Mesenchymal stem cell (in vitro differentiated cells and primary cell): ENCODE results near the gene NOP9.
A peak's percentile ranks its signal among the peaks of the same experiment; 100 is the strongest.

Experiments used
- DNase-seq: peaks from one replicate; pipeline ENCODE4 v3.0.0-alpha.2; 2013
- H2AFZ ChIP-seq: one replicate; pipeline ENCODE4 v1.6.1; 2013; ENCODE audit warnings: low read depth, mild to moderate bottlenecking, control low read depth, inconsistent platforms, low read length, moderate library complexity
- H2AK5ac ChIP-seq: 2 replicates; pipeline ENCODE4 v1.6.1; 2013; ENCODE audit warnings: low read length, moderate library complexity, mild to moderate bottlenecking, inconsistent platforms; ENCODE audit not compliant: severe bottlenecking
- H2BK120ac ChIP-seq: one replicate; pipeline ENCODE4 v1.6.1; 2013; ENCODE audit warnings: low read depth, mild to moderate bottlenecking, inconsistent platforms, low read length, moderate library complexity
- H2BK12ac ChIP-seq, 2 experiments: one replicate each; pipeline ENCODE4 v1.6.1; 2013; ENCODE audit warnings: inconsistent platforms in 2 of 2, low read length in 2 of 2, mild to moderate bottlenecking in 2 of 2, moderate library complexity in 2 of 2, control low read depth in 1 of 2
- H2BK15ac ChIP-seq: one replicate; pipeline ENCODE4 v1.6.1; 2013; ENCODE audit warnings: mild to moderate bottlenecking, low read depth, inconsistent platforms; ENCODE audit not compliant: poor library complexity, severe bottlenecking
- H2BK5ac ChIP-seq: 2 replicates; pipeline ENCODE4 v1.6.1; 2013; ENCODE audit warnings: low read depth, mild to moderate bottlenecking, low read length, control low read depth, inconsistent platforms; ENCODE audit not compliant: poor library complexity, severe bottlenecking
- H3K14ac ChIP-seq, 2 experiments: one replicate each; pipeline ENCODE4 v1.6.1; 2013; ENCODE audit warnings: inconsistent platforms in 2 of 2, low read length in 2 of 2, control low read depth in 1 of 2, mild to moderate bottlenecking in 1 of 2, moderate library complexity in 1 of 2
- H3K18ac ChIP-seq, 2 experiments: one replicate each; pipeline ENCODE4 v1.6.1; 2013; ENCODE audit warnings: inconsistent platforms in 2 of 2, low read length in 2 of 2, control low read depth in 1 of 2, low read depth in 1 of 2, mild to moderate bottlenecking in 1 of 2
- H3K23ac ChIP-seq, 2 experiments: one replicate each; pipeline ENCODE4 v1.6.1; 2013; ENCODE audit warnings: inconsistent platforms in 2 of 2, low read length in 2 of 2, mild to moderate bottlenecking in 2 of 2, moderate library complexity in 2 of 2, control low read depth in 1 of 2
- H3K27ac ChIP-seq: 2 replicates; pipeline ENCODE4 v1.5.1; 2013; ENCODE audit warnings: mild to moderate bottlenecking, moderate library complexity, low read length, control low read depth, inconsistent platforms; ENCODE audit not compliant: poor library complexity, severe bottlenecking
- H3K27me3 ChIP-seq, 2 experiments: 2 replicates each; pipeline versions ENCODE4 v1.6.1 to v1.7.0; 2013; ENCODE audit warnings: low read length in 2 of 2, mild to moderate bottlenecking in 2 of 2, moderate library complexity in 2 of 2, control low read depth in 1 of 2, inconsistent platforms in 1 of 2; ENCODE audit not compliant: control insufficient read depth in 1 of 2, insufficient read depth in 1 of 2
- H3K36me3 ChIP-seq, 2 experiments: 2 replicates each; pipeline versions ENCODE4 v1.6.1 to v1.7.0; 2013; ENCODE audit warnings: low read length in 2 of 2, control low read depth in 1 of 2, inconsistent platforms in 1 of 2, low read depth in 1 of 2, mild to moderate bottlenecking in 1 of 2; ENCODE audit not compliant: insufficient read depth in 2 of 2, control insufficient read depth in 1 of 2
- H3K4ac ChIP-seq, 2 experiments: one replicate each; pipeline ENCODE4 v1.6.1; 2013; ENCODE audit warnings: inconsistent platforms in 2 of 2, low read length in 2 of 2, mild to moderate bottlenecking in 2 of 2, moderate library complexity in 2 of 2, control low read depth in 1 of 2, low read depth in 1 of 2
- H3K4me1 ChIP-seq: 2 replicates; pipeline ENCODE4 v1.6.1; 2013; ENCODE audit warnings: low read depth, low read length, control low read depth; ENCODE audit not compliant: control insufficient read depth, insufficient read depth
- H3K4me2 ChIP-seq: 2 replicates; pipeline ENCODE4 v1.6.1; 2013; ENCODE audit warnings: low read length, mild to moderate bottlenecking, inconsistent platforms; ENCODE audit not compliant: poor library complexity, severe bottlenecking
- H3K4me3 ChIP-seq, 2 experiments: 2 replicates each; pipeline versions ENCODE4 v1.5.1 to v1.7.0; 2013; ENCODE audit warnings: low read length in 2 of 2, mild to moderate bottlenecking in 2 of 2, control low read depth in 1 of 2, low read depth in 1 of 2; ENCODE audit not compliant: insufficient read depth in 1 of 2
- H3K79me1 ChIP-seq: replicated peaks from 2 replicates; pipeline ENCODE4 v1.6.1; 2013; ENCODE audit warnings: mild to moderate bottlenecking, control low read depth, low read length, inconsistent platforms; ENCODE audit not compliant: poor library complexity, severe bottlenecking
- H3K9ac ChIP-seq: 2 replicates; pipeline ENCODE4 v1.7.0; 2013; ENCODE audit warnings: mild to moderate bottlenecking, low read length, moderate library complexity
- H3K9me3 ChIP-seq: 2 replicates; pipeline ENCODE4 v1.7.0; 2013; ENCODE audit warnings: mild to moderate bottlenecking, low read length; ENCODE audit not compliant: control insufficient read depth
- H4K8ac ChIP-seq: one replicate; pipeline ENCODE4 v1.6.1; 2013; ENCODE audit warnings: inconsistent platforms, mild to moderate bottlenecking, low read length, moderate library complexity
- H4K91ac ChIP-seq: one replicate; pipeline ENCODE4 v1.6.1; 2013; ENCODE audit warnings: mild to moderate bottlenecking, low read length, inconsistent platforms
- WGBS: methylation state at CpG from one replicate; pipeline ENCODE4 v1.1.7; 2013; ENCODE audit warnings: mixed read lengths; 5-methylcytosine and 5-hydroxymethylcytosine counted together

The NOP9 gene

DNA sequence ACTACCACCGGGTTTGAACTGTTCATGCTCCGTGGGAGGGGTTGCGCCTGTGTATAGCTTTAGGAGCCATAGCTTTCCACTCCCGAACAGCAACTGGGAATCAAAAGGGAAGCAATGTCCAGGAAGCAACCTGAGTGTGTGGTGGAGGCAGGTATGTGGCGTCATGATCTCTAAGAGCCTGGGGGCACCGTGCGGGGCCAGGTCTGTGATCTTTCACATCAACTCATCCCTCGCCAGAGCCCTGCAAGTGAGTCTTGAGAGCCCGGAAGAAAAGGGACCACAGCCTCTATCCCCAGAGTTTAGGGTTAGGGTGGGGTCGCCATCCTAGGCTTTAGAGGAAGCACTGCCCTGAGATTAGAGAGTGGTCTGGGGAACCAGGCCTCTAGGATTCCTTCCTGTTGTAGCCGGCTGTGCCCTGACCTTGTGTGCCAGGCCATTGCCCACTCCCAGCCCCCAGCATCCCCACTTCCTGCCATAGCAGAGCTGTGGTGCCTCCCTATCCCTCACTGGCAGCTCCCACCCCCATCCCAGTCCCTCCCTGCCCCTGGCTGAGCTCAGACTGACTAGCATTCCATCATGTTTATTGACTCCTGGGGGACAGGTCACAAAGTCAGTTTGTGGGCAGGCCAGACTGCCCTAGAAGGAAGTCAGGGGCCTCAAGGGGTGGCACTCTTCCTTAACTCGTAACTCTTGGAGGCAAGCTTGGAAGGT, 36.0 kb downstream of the NOP9 start:
- Histone ChIP-seq H4K8ac (no peak overlapping the region), H3K9me3 (no peaks in the 10 kb centered on the region), H3K23ac (no peak overlapping the region), H2BK5ac (no peak overlapping the region), H3K4me2 (no peak overlapping the region), H3K27ac (no peak overlapping the region), H3K36me3 (peaks cover 4 to 18% of the 10 kb centered on the region in 2 experiments), H4K91ac (no peak overlapping the region), H3K18ac (peak overlapping the region in 1 of 2 experiments; percentile 6), H2BK120ac (no peak overlapping the region), H3K4me1 (peaks cover 41% of the 10 kb centered on the region), H3K4ac (no peak overlapping the region), H2BK12ac (no peak overlapping the region), H3K27me3 (peaks cover 29 to 62% of the 10 kb centered on the region in 2 experiments), H3K4me3 (no peak overlapping the region), H3K14ac (peak overlapping the region in 1 of 2 experiments; percentile 63), H3K79me1 (no peaks in the 10 kb centered on the region), H2BK15ac (no peak overlapping the region), H2AK5ac (no peak overlapping the region), H2AFZ (no peak overlapping the region), H3K9ac (no peak overlapping the region)
- DNase-seq, result no peak
- WGBS, result 74% methylated on average over 11 of the region's 12 CpGs

DNA sequence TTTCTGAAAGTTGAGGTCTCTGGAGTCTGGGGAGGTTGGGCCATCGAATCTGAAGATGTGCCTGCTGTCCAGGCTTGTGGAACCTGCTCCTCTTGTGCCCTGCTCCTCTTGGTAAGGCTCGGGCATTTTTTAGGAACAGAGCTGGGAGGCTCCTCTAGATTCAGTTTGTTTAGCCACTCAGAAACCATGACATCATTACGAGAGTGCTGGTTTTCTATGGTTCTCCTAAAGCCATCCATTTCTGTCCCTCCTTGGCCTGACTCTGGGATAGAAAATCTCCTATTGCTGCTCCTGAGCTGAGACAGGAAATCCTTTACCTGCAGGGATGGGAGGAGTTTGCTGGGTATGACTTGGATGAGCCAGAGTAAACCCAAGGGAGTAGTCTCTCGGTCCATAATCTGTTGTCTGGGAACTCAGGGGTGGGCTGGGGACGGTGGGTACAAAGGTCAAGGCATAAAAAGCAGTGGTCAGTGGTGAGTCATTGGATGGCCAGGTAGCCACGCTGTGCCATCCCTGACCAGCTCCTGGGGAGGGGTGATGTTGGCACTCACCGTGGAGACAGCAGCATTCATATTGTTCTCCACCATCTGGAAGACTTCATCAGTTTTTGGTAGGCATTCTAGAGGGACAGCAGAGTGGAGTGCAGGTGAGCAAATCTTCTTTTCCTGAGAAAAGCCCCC, 37.6 kb downstream of the NOP9 start:
- Histone ChIP-seq H4K91ac (no peak overlapping the region), H3K27me3 (peaks cover 29 to 72% of the 10 kb centered on the region in 2 experiments), H2BK12ac (no peak overlapping the region), H4K8ac (no peak overlapping the region), H3K27ac (no peak overlapping the region), H3K79me1 (no peaks in the 10 kb centered on the region), H2BK120ac (no peak overlapping the region), H3K36me3 (peaks cover 4 to 18% of the 10 kb centered on the region in 2 experiments), H3K18ac (no peak overlapping the region), H2BK5ac (no peak overlapping the region), H3K4me1 (peaks cover 38% of the 10 kb centered on the region), H3K4me2 (no peak overlapping the region), H3K4me3 (no peak overlapping the region), H3K23ac (no peak overlapping the region), H2AK5ac (no peak overlapping the region), H3K9ac (no peak overlapping the region), H2BK15ac (no peak overlapping the region), H3K4ac (no peak overlapping the region), H3K9me3 (no peaks in the 10 kb centered on the region), H2AFZ (no peak overlapping the region), H3K14ac (no peak overlapping the region)
- DNase-seq, result no peak
- WGBS, result 92% methylated on average over 6 of the region's 7 CpGs

GRCh38 chr14:24337824-24338175, 38.1 kb downstream of the NOP9 start:
- peaks cover 29 to 67% of the 10 kb centered on the region in 2 experiments for H3K27me3 ChIP-seq
- WGBS, result 90% methylated on average over 8 of the region's 8 CpGs
- H3K23ac ChIP-seq, result no peak overlapping the region
- H3K4ac ChIP-seq, result no peak overlapping the region
- no peak overlapping the region for H2AFZ ChIP-seq
- H3K79me1 ChIP-seq, result no peaks in the 10 kb centered on the region
- H3K4me1 ChIP-seq, result peaks cover 32% of the 10 kb centered on the region
- H2BK5ac ChIP-seq, result no peak overlapping the region
- H2BK15ac ChIP-seq, result peak overlapping the region; percentile 49
- H3K18ac ChIP-seq, result no peak overlapping the region
- no peak overlapping the region for H2BK120ac ChIP-seq
- no peak overlapping the region for H4K91ac ChIP-seq
- no peak overlapping the region for H3K4me3 ChIP-seq
- H3K9ac ChIP-seq, result no peak overlapping the region
- no peak for DNase-seq
- no peak overlapping the region for H4K8ac ChIP-seq
- H3K9me3 ChIP-seq, result no peaks in the 10 kb centered on the region
- H2BK12ac ChIP-seq, result no peak overlapping the region
- peaks cover 4 to 18% of the 10 kb centered on the region in 2 experiments for H3K36me3 ChIP-seq
- no peak overlapping the region for H2AK5ac ChIP-seq
- H3K14ac ChIP-seq, result no peak overlapping the region
- no peak overlapping the region for H3K4me2 ChIP-seq
- H3K27ac ChIP-seq, result no peak overlapping the region

GRCh38 chr14:24338843-24339242, 39.2 kb downstream of the NOP9 start:
- H2BK12ac ChIP-seq, result no peak overlapping the region
- H3K4me2 ChIP-seq, result peak overlapping the region; percentile 83
- DNase-seq, result no peak
- peaks cover 29% of the 10 kb centered on the region for H3K4me1 ChIP-seq
- H3K79me1 ChIP-seq, result no peaks in the 10 kb centered on the region
- H2BK5ac ChIP-seq, result no peak overlapping the region
- no peak overlapping the region for H4K91ac ChIP-seq
- H4K8ac ChIP-seq, result no peak overlapping the region
- H3K36me3 ChIP-seq, result peaks cover 4 to 18% of the 10 kb centered on the region in 2 experiments
- no peak overlapping the region for H2BK15ac ChIP-seq
- H2AK5ac ChIP-seq, result no peak overlapping the region
- no peak overlapping the region for H3K27ac ChIP-seq
- peak overlapping the region in 1 of 2 experiments; percentile 80 for H3K18ac ChIP-seq
- peaks cover 29 to 64% of the 10 kb centered on the region in 2 experiments for H3K27me3 ChIP-seq
- no peak overlapping the region for H3K4ac ChIP-seq
- WGBS, result 80% methylated on average over 14 of the region's 14 CpGs
- H3K4me3 ChIP-seq, result peak overlapping the region in 1 of 2 experiments; percentile 91
- H3K23ac ChIP-seq, result peak overlapping the region in 1 of 2 experiments; percentile 70
- no peak overlapping the region for H2BK120ac ChIP-seq
- H3K9ac ChIP-seq, result peak overlapping the region; percentile 81
- no peaks in the 10 kb centered on the region for H3K9me3 ChIP-seq
- no peak overlapping the region for H2AFZ ChIP-seq
- H3K14ac ChIP-seq, result peak overlapping the region in 1 of 2 experiments; percentile 56
